ENCODE results near the gene RNF130.

DNA sequence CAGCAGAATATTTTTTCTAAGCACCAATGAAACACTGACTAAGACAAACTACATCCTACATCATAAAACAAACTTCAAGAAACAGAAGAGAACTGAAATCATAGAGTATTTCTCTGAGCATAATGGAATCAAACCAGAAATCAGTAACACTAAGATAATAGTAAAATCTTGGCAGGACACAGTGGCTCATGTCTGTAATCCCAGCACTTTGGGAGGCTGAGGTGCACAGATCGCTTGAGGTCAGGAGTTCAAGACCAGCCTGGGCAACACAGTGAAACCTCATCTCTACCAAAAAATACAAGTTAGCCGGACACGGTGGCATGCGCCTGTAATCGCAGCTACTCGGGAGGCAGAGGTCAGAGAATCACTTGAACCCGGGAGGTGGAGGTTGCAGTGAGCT is 63.1 kb downstream of the RNF130 start:
- TF ChIP-seq CBX2 (IDR thresholded peaks at IDR 0.05; ENCODE audit: low read depth, low read length) (no peak), CBX2 (CRISPR knock-in tag; IDR thresholded peaks at IDR 0.05; ENCODE audit: low read depth) (no peak), CEBPB (IDR thresholded peaks at IDR 0.05; ENCODE audit: borderline replicate concordance, low read depth, low read length) (no peak), MTA1 (CRISPR knock-in tag; IDR thresholded peaks at IDR 0.05; ENCODE audit: borderline replicate concordance) (no peak), YEATS4 (CRISPR knock-in tag; IDR thresholded peaks at IDR 0.05; ENCODE audit: borderline replicate concordance) (no peak), HNRNPL (IDR thresholded peaks at IDR 0.05; ENCODE audit: low read depth, low read length) (no peak), ZNF274 (CRISPR knock-in tag; IDR thresholded peaks at IDR 0.05) (no peak), EEA1 (CRISPR knock-in tag; IDR thresholded peaks at IDR 0.05; ENCODE audit: borderline replicate concordance) (no peak), ZSCAN20 (CRISPR knock-in tag; IDR thresholded peaks at IDR 0.05; ENCODE audit: borderline replicate concordance) (no peak), TCF7L2 (IDR thresholded peaks at IDR 0.05; ENCODE audit: low read depth, low read length) (no peak), POLR2A (IDR thresholded peaks at IDR 0.05; ENCODE audit: insufficient read depth in 1 of 2, low read depth in 2 of 2, low read length in 2 of 2) (no peak), ZBTB7B (CRISPR knock-in tag; IDR thresholded peaks at IDR 0.05) (no peak), POGZ (CRISPR knock-in tag; IDR thresholded peaks at IDR 0.05) (no peak)
- TF ChIP-seq, protein P1, sequence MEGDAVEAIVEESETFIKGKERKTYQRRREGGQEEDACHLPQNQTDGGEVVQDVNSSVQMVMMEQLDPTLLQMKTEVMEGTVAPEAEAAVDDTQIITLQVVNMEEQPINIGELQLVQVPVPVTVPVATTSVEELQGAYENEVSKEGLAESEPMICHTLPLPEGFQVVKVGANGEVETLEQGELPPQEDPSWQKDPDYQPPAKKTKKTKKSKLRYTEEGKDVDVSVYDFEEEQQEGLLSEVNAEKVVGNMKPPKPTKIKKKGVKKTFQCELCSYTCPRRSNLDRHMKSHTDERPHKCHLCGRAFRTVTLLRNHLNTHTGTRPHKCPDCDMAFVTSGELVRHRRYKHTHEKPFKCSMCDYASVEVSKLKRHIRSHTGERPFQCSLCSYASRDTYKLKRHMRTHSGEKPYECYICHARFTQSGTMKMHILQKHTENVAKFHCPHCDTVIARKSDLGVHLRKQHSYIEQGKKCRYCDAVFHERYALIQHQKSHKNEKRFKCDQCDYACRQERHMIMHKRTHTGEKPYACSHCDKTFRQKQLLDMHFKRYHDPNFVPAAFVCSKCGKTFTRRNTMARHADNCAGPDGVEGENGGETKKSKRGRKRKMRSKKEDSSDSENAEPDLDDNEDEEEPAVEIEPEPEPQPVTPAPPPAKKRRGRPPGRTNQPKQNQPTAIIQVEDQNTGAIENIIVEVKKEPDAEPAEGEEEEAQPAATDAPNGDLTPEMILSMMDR (CRISPR knock-in tag; IDR thresholded peaks at IDR 0.05), result no peak
- TF ChIP-seq, protein P2, sequence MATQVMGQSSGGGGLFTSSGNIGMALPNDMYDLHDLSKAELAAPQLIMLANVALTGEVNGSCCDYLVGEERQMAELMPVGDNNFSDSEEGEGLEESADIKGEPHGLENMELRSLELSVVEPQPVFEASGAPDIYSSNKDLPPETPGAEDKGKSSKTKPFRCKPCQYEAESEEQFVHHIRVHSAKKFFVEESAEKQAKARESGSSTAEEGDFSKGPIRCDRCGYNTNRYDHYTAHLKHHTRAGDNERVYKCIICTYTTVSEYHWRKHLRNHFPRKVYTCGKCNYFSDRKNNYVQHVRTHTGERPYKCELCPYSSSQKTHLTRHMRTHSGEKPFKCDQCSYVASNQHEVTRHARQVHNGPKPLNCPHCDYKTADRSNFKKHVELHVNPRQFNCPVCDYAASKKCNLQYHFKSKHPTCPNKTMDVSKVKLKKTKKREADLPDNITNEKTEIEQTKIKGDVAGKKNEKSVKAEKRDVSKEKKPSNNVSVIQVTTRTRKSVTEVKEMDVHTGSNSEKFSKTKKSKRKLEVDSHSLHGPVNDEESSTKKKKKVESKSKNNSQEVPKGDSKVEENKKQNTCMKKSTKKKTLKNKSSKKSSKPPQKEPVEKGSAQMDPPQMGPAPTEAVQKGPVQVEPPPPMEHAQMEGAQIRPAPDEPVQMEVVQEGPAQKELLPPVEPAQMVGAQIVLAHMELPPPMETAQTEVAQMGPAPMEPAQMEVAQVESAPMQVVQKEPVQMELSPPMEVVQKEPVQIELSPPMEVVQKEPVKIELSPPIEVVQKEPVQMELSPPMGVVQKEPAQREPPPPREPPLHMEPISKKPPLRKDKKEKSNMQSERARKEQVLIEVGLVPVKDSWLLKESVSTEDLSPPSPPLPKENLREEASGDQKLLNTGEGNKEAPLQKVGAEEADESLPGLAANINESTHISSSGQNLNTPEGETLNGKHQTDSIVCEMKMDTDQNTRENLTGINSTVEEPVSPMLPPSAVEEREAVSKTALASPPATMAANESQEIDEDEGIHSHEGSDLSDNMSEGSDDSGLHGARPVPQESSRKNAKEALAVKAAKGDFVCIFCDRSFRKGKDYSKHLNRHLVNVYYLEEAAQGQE (IDR thresholded peaks at IDR 0.05; ENCODE audit: borderline replicate concordance in 1 of 2, low read depth in 1 of 2, low read length in 2 of 2), result no peak
